CD4-positive, alpha-beta memory T cell (primary cell): ENCODE data around the gene SLC46A1. TPM values are rescaled to one million over a fixed set of nuclear protein-coding genes. Genes with fewer than 3 reads are reported as not detected.
A peak's percentile ranks its signal among the peaks of the same experiment; 100 is the strongest.
"Not testable (repeated sequence)": the region's sequence is repeated elsewhere in the genome, so short reads cannot be mapped to it uniquely, and the experiment has no call there.

Experiments used
- CTCF ChIA-PET: fragments of 350-600 bp; sonication (Branson Sonifier 250); formaldehyde crosslinking; loops from one replicate; lab custom pipeline; 2021; ENCODE audit warnings: inconsistent platforms; ENCODE audit not compliant: partially characterized antibody; lab: Charles Lee
- POLR2A ChIA-PET: fragments of 350-600 bp; sonication (Branson Sonifier 250); formaldehyde crosslinking; loops from one replicate; lab custom pipeline; 2021; ENCODE audit not compliant: partially characterized antibody; lab: Charles Lee
- DNase-seq, 5 donors: peaks; one replicate each; pipeline versions ENCODE4 v3.0.0 to v3.0.0-alpha.2; 2020 to 2022; ENCODE audit warnings: mixed read lengths in 1 of 5
- H3K27ac ChIP-seq: one replicate; pipeline ENCODE4 v1.7.0; 2013; ENCODE audit warnings: low read depth, low read length
- H3K27me3 ChIP-seq: 2 replicates; pipeline ENCODE4 v1.7.0; 2013; ENCODE audit warnings: mild to moderate bottlenecking, low read length, moderate library complexity; ENCODE audit not compliant: insufficient read depth
- H3K36me3 ChIP-seq: 2 replicates; pipeline ENCODE4 v1.7.0; 2013; ENCODE audit warnings: mild to moderate bottlenecking, low read length, moderate library complexity; ENCODE audit not compliant: insufficient read depth
- H3K4me1 ChIP-seq: 2 replicates; pipeline ENCODE4 v1.7.0; 2013; ENCODE audit warnings: mild to moderate bottlenecking, low read length, moderate library complexity; ENCODE audit not compliant: insufficient read depth
- H3K4me3 ChIP-seq, 2 donors: one replicate each; pipeline ENCODE4 v1.7.0; 2013; ENCODE audit warnings: low read length in 2 of 2, mild to moderate bottlenecking in 1 of 2
- H3K9me3 ChIP-seq, 2 donors: one replicate each; pipeline ENCODE4 v1.7.0; 2013; ENCODE audit warnings: low read length in 2 of 2, control low read depth in 1 of 2; ENCODE audit not compliant: control insufficient read depth in 1 of 2
- H3K27ac Mint-ChIP-seq, 7 donors: one replicate each; pipeline ENCODE4 v1.8.0; 2020 to 2021; ENCODE audit warnings: mixed read lengths in 7 of 7, mild to moderate bottlenecking in 6 of 7, inconsistent platforms in 3 of 7, moderate library complexity in 3 of 7
- H3K27me3 Mint-ChIP-seq, 2 donors: one replicate each; pipeline ENCODE4 v1.8.0; 2020 to 2021; ENCODE audit warnings: mixed read lengths in 2 of 2
- H3K36me3 Mint-ChIP-seq, 2 donors: one replicate each; pipeline ENCODE4 v1.8.0; 2020 to 2021; ENCODE audit warnings: mixed read lengths in 2 of 2, inconsistent platforms in 1 of 2, mild to moderate bottlenecking in 1 of 2
- H3K4me1 Mint-ChIP-seq, 4 donors: one replicate each; pipeline ENCODE4 v1.8.0; 2020 to 2021; ENCODE audit warnings: mixed read lengths in 4 of 4, mild to moderate bottlenecking in 1 of 4
- H3K4me3 Mint-ChIP-seq, 8 donors: one replicate each; pipeline ENCODE4 v1.8.0; 2020 to 2021; ENCODE audit warnings: mixed read lengths in 8 of 8, mild to moderate bottlenecking in 7 of 8, moderate library complexity in 6 of 8, inconsistent platforms in 3 of 8
- H3K9me3 Mint-ChIP-seq, 8 donors: one replicate each; pipeline ENCODE4 v1.8.0; 2020 to 2021; ENCODE audit warnings: mixed read lengths in 8 of 8, mild to moderate bottlenecking in 5 of 8, inconsistent platforms in 3 of 8, moderate library complexity in 1 of 8
- intact Hi-C: fragments of 100-400 bp; cut with micrococcal nuclease; formaldehyde crosslinking; loops from one replicate; pipeline ENCODE4 v1.15.1; 2023
- polyA plus RNA-seq, 2 donors: library from polyadenylated mRNA; unstranded; fragments of 300-500 nt; fragmentation: Illumina TruSeq; gene quantifications; one replicate each; pipeline ENCODE4 v1.2.3, GENCODE V29; 2021
- total RNA-seq, 2 experiments: library from RNA; stranded (reverse); gene quantifications; one replicate each; pipeline ENCODE4 v1.2.3, GENCODE V29; 2021

The SLC46A1 gene
- total and polyA plus RNA-seq, 4 experiments from 2014 or later, result 2.3 to 2.6 (median 2.4) TPM; not detected in 1

- H3K27me3 ChIP-seq, POLR2A ChIA-PET, CTCF ChIA-PET, H3K27ac ChIP-seq, H3K4me1 Mint-ChIP-seq, H3K27ac Mint-ChIP-seq, H3K9me3 Mint-ChIP-seq, H3K36me3 ChIP-seq, H3K4me3 Mint-ChIP-seq, intact Hi-C loops, DNase-seq, H3K36me3 Mint-ChIP-seq, H3K4me1 ChIP-seq, H3K4me3 ChIP-seq, H3K9me3 ChIP-seq: not testable (repeated sequence)
- peaks cover 9 to 20% of the 10 kb centered on the region in 2 donors for H3K27me3 Mint-ChIP-seq
These were observed 22.0 kb upstream of the SLC46A1 start for GRCh38 chr17:28427982-28428381.

GRCh38 chr17:28427371-28427770, 21.4 kb upstream of the SLC46A1 start:
- Histone ChIP-seq H3K27me3 (no peaks in the 10 kb centered on the region), H3K9me3 (no peaks in the 10 kb centered on the region), H3K4me1 (no peaks in the 10 kb centered on the region), H3K36me3 (no peaks in the 10 kb centered on the region), H3K27ac (no peak overlapping the region), H3K4me3 (no peak overlapping the region)
- Mint-ChIP-seq H3K4me3 (no peak overlapping the region), H3K27me3 (peaks cover 6 to 20% of the 10 kb centered on the region in 2 donors), H3K9me3 (no peaks in the 10 kb centered on the region), H3K4me1 (no peaks in the 10 kb centered on the region), H3K27ac (no peak overlapping the region), H3K36me3 (no peaks in the 10 kb centered on the region)
- no peak for DNase-seq
- CTCF ChIA-PET, result no interaction called here
- POLR2A ChIA-PET, result no interaction called here
- intact Hi-C loops, result no loop called here

DNA sequence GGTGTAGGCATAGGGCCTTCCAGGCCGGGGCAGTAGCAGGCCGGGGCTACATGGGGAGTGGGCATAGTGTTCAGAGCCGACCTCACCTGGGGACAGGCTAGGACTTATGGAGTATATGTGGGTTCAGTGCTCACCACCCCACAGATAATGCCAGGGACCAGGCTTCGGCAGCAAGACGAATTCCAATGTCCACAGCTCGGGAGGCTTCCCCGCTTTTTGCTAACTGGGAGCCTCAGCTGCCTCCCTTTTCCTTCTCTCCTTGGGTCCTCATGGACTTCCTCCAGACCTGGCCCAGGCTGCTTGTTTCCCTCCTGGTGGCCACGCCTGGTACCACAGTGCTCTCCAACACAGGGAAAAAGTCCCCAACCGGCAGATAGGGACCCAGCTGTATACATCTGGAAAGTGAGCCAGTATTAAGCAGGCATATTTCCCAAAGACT, 20.1 kb upstream of the SLC46A1 start:
- CTCF ChIA-PET, result interaction anchor here (1.6 kb wide), 1 partner anchor 9 kb away, joined by 8 read pairs; no protein-coding TSS in a partner anchor
- intact Hi-C loops, result no loop called here
- no peaks in the 10 kb centered on the region for H3K36me3 Mint-ChIP-seq
- no peak overlapping the region for H3K4me3 Mint-ChIP-seq
- no peak for DNase-seq
- Histone ChIP-seq H3K4me1 (no peaks in the 10 kb centered on the region), H3K4me3 (no peak overlapping the region), H3K36me3 (no peaks in the 10 kb centered on the region), H3K9me3 (no peaks in the 10 kb centered on the region), H3K27me3 (no peaks in the 10 kb centered on the region), H3K27ac (no peak overlapping the region)
- POLR2A ChIA-PET, result no interaction called here
- no peaks in the 10 kb centered on the region for H3K4me1 Mint-ChIP-seq
- no peaks in the 10 kb centered on the region for H3K9me3 Mint-ChIP-seq
- no peak overlapping the region for H3K27ac Mint-ChIP-seq
- peaks cover 1 to 11% of the 10 kb centered on the region in 2 donors for H3K27me3 Mint-ChIP-seq

DNA sequence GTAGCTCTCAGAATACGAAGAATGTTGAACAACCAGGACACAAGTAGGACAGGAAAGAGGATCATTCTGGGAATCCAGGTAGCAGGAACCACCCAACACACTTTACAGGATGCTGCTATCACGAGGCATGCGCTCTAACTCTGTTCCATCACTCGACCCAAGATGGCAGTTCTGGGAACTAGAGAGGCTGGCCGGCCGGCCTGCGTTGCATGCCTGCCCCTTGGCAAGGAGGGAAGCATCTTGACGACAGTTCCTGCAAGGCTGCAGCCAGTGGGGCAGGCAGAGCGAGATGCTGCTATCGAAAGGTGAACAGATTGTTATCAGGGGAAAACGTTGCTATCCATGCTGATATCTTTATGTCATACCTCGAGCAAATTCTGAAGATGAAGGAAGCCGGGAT, 19.2 kb upstream of the SLC46A1 start:
- Mint-ChIP-seq H3K9me3 (no peaks in the 10 kb centered on the region), H3K27me3 (peaks cover 1 to 8% of the 10 kb centered on the region in 2 donors), H3K4me3 (no peak overlapping the region), H3K4me1 (no peaks in the 10 kb centered on the region), H3K27ac (peak overlapping the region in 1 of 7 donors; percentile 61), H3K36me3 (no peaks in the 10 kb centered on the region)
- no peak overlapping the region for H3K27ac ChIP-seq
- CTCF ChIA-PET, result interaction anchor here (1.6 kb wide), 1 partner anchor 9 kb away, joined by 8 read pairs; no protein-coding TSS in a partner anchor
- H3K9me3 ChIP-seq, result no peaks in the 10 kb centered on the region
- H3K27me3 ChIP-seq, result no peaks in the 10 kb centered on the region
- H3K4me3 ChIP-seq, result no peak overlapping the region
- H3K36me3 ChIP-seq, result no peaks in the 10 kb centered on the region
- intact Hi-C loops, result no loop called here
- no peaks in the 10 kb centered on the region for H3K4me1 ChIP-seq
- POLR2A ChIA-PET, result no interaction called here
- no peak for DNase-seq

DNA sequence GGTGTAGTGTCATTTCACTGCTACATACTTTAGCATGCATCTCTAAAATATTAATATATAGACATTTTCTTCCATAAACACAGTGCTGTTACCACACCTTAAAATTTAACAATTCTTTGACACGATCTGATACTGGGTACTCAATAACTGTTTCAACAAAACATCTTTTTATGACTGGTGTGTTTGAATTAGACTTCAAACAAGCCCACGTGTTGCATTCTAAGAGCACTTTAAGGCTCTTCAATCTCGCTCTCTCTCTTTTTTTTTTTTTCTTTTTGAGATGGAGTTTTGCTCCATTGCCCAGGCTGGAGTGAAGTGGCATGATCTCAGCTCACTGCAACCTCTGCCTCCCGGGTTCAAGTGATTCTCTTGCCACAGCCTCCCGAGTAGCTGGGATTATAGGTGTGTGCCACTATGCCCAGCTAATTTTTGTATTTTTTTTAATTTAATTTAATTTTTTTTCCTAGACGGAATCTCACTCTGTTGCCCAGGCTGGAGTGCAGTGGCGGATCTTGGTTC, 15.8 kb upstream of the SLC46A1 start:
- no peaks in the 10 kb centered on the region for H3K9me3 ChIP-seq
- no peaks in the 10 kb centered on the region for H3K4me1 ChIP-seq
- H3K27me3 ChIP-seq, result no peaks in the 10 kb centered on the region
- Mint-ChIP-seq H3K9me3 (no peaks in the 10 kb centered on the region), H3K27ac (no peak overlapping the region), H3K4me1 (peaks cover 1 to 4% (median 2%) of the 10 kb centered on the region in 4 donors), H3K4me3 (no peak overlapping the region), H3K36me3 (no peaks in the 10 kb centered on the region), H3K27me3 (peaks cover 1 to 8% of the 10 kb centered on the region in 2 donors)
- ChIA-PET CTCF (no interaction called here), POLR2A (no interaction called here)
- H3K36me3 ChIP-seq, result no peaks in the 10 kb centered on the region
- intact Hi-C loops, result no loop called here
- no peak overlapping the region for H3K4me3 ChIP-seq
- no peak for DNase-seq
- H3K27ac ChIP-seq, result no peak overlapping the region

GRCh38 chr17:28416703-28417311, 10.8 kb upstream of the SLC46A1 start:
- peaks cover 5 to 19% of the 10 kb centered on the region in 2 donors for H3K27me3 Mint-ChIP-seq

GRCh38 chr17:28415886-28416285, 9.9 kb upstream of the SLC46A1 start:
- Histone ChIP-seq H3K27ac (no peak overlapping the region), H3K4me3 (no peak overlapping the region), H3K9me3 (no peaks in the 10 kb centered on the region), H3K27me3 (no peaks in the 10 kb centered on the region), H3K36me3 (no peaks in the 10 kb centered on the region), H3K4me1 (no peaks in the 10 kb centered on the region)
- no peaks in the 10 kb centered on the region for H3K36me3 Mint-ChIP-seq
- POLR2A ChIA-PET, result interaction anchor here (1.7 kb wide), 1 partner anchor 31 kb away, joined by 4 read pairs; no protein-coding TSS in a partner anchor
- CTCF ChIA-PET, result interaction anchor here (1.0 to 2.9 kb wide), 14 partner anchors 8 to 610 kb away, joined by 3 to 19 read pairs (median 8); partner anchors contain the start of genes IFT20, POLDIP2 and TNFAIP1
- H3K27me3 Mint-ChIP-seq, result peaks cover 5 to 21% of the 10 kb centered on the region in 2 donors
- no peaks in the 10 kb centered on the region for H3K9me3 Mint-ChIP-seq
- no peak overlapping the region for H3K4me3 Mint-ChIP-seq
- intact Hi-C loops, result loop anchor here (2.0 kb wide), 2 partner anchors 183 to 611 kb away; no protein-coding TSS in a partner anchor
- no peak overlapping the region for H3K27ac Mint-ChIP-seq
- H3K4me1 Mint-ChIP-seq, result peaks cover 4 to 7% (median 5%) of the 10 kb centered on the region in 4 donors
- DNase-seq, result no peak

More at GRCh38 chr17:28416703-28417311, 10.8 kb upstream of the SLC46A1 start:
- Histone ChIP-seq H3K4me3 (no peak overlapping the region), H3K36me3 (no peaks in the 10 kb centered on the region), H3K4me1 (no peaks in the 10 kb centered on the region), H3K27ac (no peak overlapping the region), H3K27me3 (no peaks in the 10 kb centered on the region), H3K9me3 (no peaks in the 10 kb centered on the region)
- CTCF ChIA-PET, result interaction anchor here (0.5 to 2.9 kb wide), 24 partner anchors 9 to 611 kb away, joined by 3 to 19 read pairs (median 6); partner anchors contain the start of genes IFT20, POLDIP2, TNFAIP1 and VTN
- POLR2A ChIA-PET, result interaction anchor here (0.6 to 1.7 kb wide), 4 partner anchors 17 to 81 kb away, joined by 3 to 8 read pairs (median 4); partner anchors contain the start of genes IFT20, POLDIP2 and TNFAIP1
- Mint-ChIP-seq H3K36me3 (no peaks in the 10 kb centered on the region), H3K9me3 (no peaks in the 10 kb centered on the region), H3K4me3 (no peak overlapping the region), H3K4me1 (peaks cover 4 to 7% (median 5%) of the 10 kb centered on the region in 4 donors), H3K27ac (peak overlapping the region in 1 of 7 donors; percentile 62)
- DNase-seq, result peak; percentile 37 to 58 (median 45)
- intact Hi-C loops, result loop anchor here (2.0 kb wide), 2 partner anchors 184 to 612 kb away; no protein-coding TSS in a partner anchor
